ENCODE results near the gene QRFP.
A peak's percentile ranks its signal among the peaks of the same experiment; 100 is the strongest.

QRFP gene, protein sequence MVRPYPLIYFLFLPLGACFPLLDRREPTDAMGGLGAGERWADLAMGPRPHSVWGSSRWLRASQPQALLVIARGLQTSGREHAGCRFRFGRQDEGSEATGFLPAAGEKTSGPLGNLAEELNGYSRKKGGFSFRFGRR

DNA sequence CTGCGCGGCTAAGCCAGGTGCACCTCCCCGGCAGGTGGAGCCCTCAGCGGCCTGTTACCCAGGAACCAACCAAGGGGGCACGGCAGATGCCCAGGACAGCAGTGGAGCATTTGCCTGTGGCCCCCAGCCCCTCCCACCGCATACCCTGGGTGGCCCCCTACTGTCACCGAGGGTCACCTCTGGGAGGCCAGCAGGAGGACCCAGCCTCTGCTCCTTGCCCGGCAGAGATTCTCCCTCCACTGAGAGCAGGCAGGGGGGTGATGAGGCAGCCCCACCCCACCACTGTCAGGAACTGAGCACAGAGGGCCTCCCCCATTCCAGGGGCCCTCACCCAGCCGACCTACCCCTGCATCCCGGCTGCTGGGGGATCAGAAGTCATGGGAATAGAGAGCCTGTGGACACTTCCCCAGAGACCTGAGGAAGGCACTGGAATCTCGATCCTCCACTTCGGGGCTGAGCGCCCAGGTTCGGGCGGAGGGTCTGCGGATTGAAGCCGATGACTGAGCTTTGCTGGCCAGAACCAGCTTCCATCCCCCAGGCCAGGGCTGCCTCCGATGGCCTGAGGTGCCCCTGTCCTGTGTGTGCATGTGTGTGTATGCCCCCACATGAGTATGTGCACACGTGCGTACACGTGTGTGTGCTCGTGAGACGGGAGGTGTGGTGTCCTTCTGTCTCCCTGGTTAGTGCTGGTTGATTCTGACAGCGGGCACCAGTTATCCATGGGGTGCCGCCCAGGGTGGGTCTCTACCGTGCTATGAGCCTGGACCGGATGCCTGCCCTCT is at the start of gene QRFP:
Gene QRFP, minus strand, starts transcription at position 580 of the 782 bp plus-strand sequence. CDS start 2,974 bp downstream, outside the sequence.
- DNase-seq (ENCODE audit: low spot score) = no peak

DNA sequence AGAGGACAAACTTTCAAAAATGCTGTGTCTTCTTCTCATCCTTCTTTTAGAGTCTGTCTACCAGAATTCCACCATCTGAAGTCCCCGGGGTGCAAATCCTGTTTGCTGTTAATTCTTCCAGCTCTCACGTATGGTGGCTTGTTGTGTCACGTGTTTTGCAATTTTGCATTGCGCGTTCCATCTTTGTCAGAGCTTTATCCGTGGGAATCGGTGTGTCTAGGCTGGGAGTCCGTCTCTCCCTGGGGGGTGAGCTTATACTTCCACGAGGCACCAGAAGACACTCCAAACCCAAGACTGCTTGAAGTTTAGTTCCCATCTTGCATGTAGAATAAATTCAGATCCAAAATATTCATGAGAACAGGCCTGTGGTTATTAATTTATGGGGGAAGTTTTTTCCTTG is 48.6 kb upstream of the QRFP start:
- no peak for DNase-seq (ENCODE audit: low spot score)

DNA sequence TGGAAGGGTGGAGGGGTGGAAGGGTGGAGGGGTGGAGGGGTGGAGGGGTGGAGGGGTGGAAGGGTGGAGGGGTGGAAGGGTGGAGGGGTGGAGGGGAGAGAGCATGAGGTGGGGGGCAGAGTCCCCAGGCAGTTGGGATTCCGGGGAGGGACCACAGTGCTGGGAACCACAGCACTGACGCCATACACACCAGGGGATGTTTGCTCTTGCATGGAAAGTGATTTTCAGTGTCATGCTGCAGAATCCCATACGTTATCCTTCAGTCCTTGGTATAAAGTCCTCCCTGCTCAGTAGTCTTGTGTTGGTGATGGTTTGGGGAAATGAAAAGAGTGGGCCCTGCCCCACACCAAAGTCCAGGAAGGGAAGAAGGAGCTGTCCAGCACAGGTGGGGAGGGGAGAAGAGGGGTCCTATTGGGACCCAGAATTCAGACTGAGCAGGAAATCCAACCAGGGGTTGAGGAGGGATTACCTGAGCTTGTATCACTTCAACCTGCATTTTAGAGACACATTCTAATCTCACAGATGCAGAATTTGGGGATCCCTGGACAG is 48.0 kb upstream of the QRFP start:
- DNase-seq (ENCODE audit: low spot score) = no peak

DNA sequence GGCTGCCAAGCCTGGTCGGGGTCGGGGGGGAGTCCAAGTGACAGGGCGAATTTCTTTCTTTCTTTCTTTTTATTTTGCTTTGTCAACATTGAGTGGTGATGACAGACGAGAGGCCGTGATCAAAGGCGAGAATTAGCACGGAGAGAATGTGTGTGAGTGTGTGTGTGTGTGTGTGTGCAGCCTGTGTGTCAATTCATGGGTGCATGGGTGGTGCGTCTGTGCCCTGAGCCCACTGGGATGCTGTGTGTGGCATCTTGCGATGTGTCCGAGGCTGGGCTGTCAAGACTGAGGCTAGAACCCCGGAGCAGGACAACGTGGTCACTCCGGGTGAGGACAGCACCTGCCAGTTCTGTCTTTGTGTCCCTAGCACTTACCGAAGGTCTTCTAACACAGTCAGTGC is 47.2 kb upstream of the QRFP start:
- DNase-seq (ENCODE audit: low spot score) = no peak

DNA sequence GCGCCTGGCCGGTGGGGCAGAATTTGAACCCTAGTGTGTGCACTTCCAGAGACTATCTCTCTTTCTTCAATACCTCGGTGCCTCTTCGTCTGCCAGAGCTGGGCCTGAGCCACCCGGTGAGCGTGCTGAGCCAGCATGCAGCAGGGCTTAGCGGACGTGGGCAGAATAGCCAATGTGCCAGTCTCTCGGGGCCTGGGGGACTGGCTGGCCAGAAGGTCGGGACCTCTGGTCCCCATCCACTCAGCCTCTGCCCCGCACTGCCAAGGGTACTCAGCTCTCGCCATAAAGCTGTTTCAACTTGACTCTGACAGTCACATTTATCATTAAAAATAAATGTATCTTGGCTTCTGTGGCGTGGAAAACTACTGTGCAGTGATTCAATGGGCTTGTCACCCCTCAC is 46.6 kb upstream of the QRFP start:
- DNase-seq (ENCODE audit: low spot score) = no peak

DNA sequence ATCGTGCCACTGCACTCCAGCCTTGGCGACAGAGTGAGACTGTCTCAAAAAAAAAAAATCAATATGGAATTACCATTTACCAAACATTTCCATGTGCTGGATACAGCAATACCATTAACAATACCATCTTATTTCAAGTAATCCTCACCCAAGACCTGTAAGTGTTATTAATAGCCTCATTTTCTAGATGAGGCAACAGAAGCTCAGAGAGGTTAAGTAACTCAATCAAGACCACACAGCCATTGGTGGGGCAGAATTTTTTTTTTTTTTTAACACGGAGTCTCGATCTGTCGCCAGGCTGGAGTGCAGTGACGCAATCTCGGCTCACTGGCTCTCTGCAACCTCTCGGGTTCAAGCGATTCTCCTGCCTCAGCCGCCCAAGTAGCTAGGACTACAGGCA is 46.1 kb upstream of the QRFP start:
- no peak for DNase-seq (ENCODE audit: low spot score)

DNA sequence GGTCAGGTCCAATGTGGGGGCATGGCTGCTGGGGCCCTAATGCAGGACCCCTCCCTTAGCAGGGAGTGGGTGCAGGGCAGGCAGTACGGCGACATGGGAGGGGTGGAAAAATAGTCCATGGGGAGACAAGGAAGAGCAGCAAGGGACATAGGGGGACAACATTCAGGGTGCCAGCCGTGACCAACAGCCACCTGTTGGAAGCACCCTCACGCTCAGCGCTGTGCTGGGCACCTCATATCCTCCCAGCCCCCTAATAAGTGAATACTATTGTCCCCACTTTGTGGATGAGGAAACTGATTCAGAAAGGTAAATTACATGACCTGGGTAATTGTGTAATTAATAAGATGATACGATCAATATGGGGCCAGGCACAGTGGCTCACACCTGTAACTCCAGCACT is 45.5 kb upstream of the QRFP start:
- DNase-seq (ENCODE audit: low spot score) = no peak

DNA sequence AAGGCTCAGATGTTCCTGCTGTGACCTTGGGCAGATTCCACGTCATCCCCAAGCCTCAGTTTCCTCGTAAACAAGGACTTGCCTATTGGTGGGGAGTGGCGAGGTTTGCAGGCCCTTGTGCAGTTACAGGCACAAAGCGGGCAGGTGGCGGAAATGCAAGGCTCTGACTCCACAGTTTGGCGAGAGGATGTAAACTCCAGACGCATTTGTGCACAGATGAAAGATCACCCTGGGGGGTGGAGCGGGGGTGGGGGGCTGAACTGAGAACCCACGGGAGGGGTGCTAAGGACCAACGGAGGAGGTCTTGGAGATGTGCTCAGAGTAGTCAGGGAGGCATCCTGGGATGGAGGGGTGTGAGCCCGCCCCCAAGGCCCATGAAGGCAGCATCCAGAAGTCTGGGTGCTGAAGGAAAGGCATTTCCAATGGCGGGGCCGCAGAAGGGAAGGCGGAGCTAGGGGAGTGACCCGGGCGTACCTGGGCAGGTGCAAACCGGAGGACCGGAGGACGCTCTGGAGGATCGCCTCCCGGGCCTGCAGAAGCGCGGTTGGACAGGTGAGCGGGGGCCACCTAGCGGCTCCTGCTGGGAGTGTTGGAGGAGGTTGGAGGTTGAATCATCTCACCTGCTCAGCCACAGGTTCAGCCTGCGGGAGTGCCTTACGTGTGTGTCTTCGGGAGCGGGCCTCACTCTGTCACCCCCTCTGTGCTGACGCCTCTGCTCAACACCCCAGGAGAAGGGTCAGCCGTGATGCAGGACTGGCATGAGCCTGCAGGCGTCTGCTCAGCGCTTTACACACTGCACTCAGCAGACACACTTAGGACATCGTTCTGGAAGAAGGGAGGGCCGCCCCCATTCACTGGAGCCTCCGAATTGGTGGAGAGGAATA is 44.3 kb upstream of the QRFP start:
- peak; percentile 65 for DNase-seq (ENCODE audit: low spot score)

DNA sequence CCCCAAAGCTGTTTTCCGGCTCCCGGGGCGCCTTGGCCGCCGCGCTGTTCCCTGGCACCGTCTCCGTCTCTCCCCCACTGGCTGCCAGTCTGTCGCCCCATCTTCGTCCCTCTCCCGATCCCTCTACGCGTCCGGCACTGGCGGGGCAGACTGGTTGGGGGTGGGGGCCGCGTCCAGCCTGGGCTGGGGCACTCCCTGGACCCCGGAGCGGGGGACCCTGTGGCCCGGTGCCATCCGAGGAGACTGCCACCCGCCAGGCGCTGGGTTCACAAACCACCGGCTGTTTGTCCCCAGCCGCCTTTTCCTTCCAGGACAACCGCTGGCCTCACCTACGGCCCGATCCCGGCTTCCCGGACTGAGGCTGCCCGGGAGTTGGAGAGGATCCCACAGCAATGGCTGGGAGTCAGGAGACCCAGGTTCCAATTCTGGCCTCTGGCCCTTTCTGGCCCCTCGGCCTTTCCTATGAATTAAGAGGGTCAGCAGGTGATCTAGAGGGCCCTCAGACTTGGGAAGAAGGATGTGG is 43.5 kb upstream of the QRFP start:
- DNase-seq (ENCODE audit: low spot score) = no peak

DNA sequence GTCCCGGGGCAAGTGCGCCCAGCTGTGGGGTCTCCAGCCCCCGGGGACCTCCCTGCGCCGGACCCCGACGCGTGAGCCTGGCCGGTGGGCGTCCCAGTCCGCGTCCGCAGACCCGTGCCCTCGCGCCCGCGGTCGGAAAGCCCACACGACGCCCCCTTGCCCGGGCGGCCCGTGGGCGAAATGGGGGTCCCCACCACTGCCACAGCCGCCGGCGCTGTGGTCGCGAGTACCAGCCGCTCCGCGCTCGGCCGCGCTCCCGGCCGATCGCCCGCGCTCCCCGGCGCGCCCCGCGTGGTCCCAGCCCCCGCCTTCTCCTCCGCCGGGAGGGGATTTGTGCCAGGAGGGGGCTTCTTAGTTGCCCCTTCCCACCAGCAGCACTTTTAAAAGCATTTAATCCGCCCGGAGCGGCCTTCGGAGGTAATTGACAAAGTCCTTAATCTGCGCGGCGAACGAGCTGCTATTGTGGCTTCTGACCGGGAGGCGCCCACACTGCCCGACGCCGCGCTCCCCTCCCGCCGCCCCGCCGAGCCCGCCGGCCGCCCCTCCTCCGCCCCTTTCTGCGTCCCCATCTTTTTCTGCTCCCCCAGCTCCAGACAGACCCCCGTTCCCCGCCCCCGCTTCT is 42.9 kb upstream of the QRFP start:
- no peak for DNase-seq (ENCODE audit: low spot score)

DNA sequence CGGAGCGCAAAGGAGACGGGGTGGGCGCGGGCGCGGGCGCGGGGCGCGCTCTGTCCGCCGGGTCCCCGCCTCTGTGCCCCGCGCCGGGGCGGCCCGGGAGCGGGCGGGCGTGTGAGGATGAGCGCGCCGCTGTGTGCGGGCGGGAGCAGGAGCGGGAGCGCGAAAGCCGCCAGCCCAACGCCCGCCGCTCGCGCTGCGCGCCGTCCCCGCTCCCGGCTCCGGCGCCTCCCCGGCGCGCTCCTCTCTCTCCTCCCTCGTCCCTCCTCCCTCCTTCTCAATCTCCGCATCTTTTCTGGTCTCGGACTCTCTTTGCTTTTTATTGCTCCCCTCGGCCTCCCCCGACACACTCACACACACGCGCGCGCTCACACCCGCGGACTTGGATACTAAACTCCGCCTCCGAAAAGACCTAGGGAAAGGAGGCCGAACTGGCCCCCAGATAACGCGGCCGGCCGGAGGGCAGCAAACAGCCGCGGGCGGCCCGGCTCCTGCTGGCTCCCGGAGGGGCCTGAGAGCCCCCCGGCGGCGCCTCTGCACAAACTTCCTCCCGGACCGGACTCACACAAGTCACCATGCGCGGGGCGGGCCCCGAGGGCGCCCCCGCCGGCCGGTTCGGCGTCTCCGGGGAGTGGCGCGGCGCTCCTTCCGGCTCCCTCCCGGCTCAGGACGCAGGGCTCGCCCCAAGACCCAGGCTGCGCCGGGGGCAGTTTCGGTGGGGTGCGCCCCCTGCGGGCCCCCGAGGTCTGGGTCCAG is 42.2 kb upstream of the QRFP start, which contains the start of gene FIBCD1:
Gene FIBCD1, minus strand, starts transcription at position 596 of the 753 bp plus-strand sequence. CDS start 640 bp downstream, outside the sequence.
- DNase-seq (ENCODE audit: low spot score) = no peak

DNA sequence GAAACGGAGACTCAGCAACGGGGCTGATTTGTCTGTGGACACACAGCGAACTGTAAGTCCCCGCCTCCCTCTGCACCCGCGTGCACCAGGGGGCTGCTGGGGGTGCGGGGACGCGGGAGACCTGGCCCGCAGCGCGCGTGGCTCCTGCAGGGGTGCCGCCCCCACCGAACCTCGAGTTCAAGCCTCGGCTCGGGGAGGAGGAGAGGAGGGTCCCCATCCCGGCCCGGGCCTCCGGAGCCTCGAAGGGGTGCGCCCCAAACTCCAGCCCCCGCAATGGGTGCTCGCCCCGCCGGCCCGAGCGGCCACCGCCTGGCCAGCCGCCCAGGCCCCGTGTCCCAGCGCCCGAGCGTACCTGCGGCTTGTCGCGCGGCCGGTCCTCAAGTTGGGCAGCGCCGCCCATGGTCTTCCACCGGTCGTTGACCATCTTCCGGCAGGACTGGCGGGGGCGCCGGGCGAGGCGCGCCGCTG is 41.6 kb upstream of the QRFP start:
- no peak for DNase-seq (ENCODE audit: low spot score)

DNA sequence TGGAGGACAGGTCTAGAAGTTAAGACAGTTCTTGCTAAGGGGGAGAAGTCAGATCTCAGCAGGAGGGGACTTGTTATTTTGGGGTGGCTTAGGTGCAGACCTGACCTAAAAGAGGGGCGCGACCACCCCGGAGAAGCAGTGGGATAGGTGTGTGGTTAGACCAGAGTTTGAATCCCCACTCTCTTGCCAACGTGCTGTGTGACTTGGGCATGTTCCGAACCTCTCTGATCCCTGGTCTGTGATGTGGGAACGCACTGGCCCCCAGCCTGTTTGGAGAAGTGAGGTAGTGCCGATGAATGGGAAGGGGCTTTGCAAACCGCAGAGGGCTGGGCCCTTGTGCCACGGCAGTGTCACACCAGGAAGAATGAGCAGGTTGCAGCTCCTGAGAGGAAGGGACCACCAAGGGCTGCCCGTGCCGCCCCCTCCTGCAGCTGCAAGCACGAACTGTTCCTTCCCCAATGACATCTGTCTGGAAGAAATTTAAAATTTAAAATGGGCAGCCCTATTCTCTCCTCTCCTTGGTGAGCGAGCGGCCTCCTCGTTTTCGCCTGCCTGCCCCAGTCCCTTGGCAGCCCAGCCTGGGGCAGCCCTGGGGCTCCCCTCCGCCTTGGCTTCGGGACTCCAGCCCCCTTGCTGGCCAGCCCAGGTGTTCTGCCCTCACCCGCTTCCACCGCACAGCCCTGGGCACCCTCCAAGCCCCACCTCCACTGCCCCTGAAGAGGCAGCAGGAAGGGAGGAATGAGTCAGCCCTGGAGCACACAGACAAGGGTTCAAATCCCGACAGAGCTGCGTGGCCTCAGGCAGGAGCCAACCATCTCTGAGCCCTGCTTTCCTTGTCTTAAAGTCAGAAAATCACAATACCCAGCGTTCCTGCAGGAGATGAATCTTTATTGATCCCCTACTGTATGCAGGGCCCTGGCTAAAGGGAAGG is 40.8 kb upstream of the QRFP start:
- no peak for DNase-seq (ENCODE audit: low spot score)

DNA sequence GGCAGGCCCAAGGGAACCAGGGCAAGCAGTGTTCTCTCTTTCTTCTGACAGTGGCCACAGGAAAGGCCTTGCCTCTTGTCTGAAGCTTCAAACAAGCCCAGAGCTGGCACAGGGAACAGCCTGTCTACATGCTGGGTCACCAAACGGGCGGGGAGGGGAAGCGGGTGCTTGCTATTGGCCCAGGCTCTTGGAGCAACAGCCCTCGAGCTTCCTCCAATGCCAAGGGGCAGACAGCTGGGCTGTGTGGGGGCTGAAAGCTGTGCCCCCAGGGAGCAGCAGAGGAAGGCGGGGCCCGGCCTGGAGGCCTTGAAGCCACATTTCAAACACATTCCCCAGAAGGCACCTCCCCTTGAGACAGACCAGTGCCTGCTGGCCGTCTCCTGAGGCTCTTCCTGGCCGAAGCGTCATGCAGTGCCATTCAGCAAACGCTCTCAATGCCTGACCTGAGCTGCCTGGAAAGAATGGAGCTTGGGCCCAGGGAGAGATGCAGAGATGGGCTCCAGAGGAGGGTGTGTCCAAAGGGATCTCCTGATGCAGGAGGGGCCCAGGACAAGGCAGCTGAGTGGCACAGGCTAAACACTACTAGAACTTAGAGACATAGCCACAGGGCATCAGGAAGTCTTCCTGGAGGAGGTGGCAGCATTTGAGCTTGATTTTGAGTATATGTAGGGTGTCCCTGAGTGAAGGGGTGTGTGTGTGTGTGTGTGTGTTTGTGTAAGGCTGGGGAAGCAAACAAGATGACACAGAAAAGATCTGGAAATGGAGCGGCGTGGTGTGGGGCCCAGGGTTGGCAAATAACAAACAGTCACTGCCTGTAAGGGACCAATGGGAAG is 39.9 kb upstream of the QRFP start:
- DNase-seq (ENCODE audit: low spot score) = peak; percentile 82

DNA sequence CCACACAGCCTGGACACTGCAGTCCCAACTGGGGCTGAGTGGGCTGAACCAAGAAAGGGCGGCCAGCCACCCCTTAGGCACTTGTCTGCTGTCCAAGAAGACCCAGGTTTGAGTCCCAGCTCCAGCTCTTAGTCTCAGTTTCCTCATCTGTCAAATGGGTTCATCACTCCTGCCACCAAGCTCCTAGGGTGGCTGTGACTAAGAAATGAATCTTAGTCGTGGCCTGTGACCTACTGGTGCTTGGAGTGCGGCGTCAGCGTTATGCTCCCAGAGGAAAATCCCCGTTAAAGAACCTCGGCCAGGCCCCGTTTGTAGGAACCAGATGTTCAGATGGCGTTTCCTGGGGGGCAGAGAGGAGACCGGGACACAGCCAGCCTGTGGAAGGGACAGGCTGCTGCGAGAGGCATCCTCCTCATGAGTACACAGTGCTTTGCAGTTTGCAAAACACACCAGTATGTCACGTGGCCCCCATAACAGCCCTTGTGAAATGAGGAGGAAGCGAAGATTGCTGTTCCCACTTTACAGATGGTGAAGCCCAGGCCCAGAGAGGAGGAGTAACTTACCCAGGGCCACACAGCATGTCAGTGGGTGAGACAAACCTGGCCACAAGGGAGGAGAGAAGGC is 39.1 kb upstream of the QRFP start:
- no peak for DNase-seq (ENCODE audit: low spot score)

DNA sequence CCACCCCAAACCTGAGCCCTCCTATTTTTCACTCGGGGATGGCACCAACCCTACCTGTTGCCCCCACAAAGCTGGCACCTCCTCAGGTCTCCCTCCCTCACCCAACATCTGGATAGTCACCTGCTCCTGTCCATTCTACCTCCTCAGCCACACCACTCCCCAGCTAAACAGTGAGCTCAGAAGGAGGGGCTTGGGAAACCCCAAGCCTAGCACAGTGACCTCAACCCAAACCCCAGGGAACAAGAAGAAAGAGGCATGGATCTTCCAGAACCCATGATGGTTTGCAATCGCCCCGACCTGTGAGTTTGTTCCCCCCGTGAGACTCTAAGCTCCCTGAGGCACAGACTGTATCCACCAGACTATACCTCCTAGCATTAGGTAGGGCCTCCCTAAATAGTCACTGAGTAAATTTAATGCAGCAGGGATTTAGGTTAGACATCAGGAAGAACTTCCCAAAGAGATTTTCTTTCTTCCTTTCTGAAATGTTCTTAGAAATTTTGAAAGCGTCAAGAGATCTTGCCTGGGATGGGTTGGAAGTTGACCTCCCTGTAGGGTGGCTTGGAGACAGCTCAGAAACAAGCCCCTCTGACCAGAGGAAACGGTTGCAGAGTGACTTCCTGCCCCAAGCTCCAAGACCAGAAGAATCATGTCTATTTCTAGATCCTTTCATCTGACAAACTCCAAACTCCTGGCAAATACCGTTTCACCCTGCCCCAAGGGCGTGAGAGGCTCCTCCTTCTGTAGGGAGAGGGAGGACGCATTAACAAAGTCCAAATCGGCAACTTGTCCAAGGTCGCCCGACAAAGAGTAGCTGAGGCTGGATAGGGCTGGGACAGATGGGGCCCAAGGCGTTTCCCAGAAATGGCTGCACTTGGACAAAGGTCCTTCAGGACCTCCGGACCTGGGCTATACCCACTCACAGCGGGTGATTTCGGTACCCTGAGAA is 38.4 kb upstream of the QRFP start:
- no peak for DNase-seq (ENCODE audit: low spot score)

DNA sequence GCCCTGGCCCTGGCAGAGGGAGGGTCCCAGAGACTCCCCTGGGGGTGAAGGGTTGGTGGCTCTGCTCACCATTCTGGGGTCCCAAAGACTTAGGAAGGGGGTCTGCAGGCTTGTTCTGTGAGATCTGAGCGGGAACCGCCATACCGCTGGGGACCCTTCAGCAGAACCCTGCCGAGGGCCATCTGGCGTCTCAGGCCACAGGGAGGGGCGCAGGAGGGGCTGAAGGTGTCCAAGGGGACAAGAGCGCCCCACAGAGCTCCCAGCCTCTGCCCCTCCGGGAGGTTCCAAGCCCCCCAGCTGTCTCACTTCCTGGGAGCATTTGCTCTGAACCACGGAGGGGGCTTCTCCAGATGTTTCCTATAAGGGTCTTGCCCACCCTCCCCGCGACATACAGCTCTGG is 37.6 kb upstream of the QRFP start:
- no peak for DNase-seq (ENCODE audit: low spot score)

Measured in COLO829 (cell line).